Right lung (tissue), 5 donors: Measurements from ENCODE around the gene ZNF692. TPM values are rescaled to one million over a fixed set of nuclear protein-coding genes. Genes with fewer than 3 reads are reported as not detected.

Source experiments
- DNase-seq, 2 donors: peaks; one replicate each; pipeline ENCODE4 v3.0.0-alpha.2; 2013
- polyA plus RNA-seq, 5 donors: library from polyadenylated mRNA; unstranded; fragments of 120-200 nt; gene quantifications; one replicate each; pipeline versions ENCODE4 v1.2.1 to v1.2.3, GENCODE V29; 2013; ENCODE audit warnings: inconsistent platforms in 1 of 5, low replicate concordance in 1 of 5; ENCODE audit not compliant: insufficient read length in 5 of 5, insufficient read depth in 1 of 5

ZNF692 gene
- polyA plus RNA-seq, 5 donors: 47.5 to 69.4 (median 56.3) TPM

DNA sequence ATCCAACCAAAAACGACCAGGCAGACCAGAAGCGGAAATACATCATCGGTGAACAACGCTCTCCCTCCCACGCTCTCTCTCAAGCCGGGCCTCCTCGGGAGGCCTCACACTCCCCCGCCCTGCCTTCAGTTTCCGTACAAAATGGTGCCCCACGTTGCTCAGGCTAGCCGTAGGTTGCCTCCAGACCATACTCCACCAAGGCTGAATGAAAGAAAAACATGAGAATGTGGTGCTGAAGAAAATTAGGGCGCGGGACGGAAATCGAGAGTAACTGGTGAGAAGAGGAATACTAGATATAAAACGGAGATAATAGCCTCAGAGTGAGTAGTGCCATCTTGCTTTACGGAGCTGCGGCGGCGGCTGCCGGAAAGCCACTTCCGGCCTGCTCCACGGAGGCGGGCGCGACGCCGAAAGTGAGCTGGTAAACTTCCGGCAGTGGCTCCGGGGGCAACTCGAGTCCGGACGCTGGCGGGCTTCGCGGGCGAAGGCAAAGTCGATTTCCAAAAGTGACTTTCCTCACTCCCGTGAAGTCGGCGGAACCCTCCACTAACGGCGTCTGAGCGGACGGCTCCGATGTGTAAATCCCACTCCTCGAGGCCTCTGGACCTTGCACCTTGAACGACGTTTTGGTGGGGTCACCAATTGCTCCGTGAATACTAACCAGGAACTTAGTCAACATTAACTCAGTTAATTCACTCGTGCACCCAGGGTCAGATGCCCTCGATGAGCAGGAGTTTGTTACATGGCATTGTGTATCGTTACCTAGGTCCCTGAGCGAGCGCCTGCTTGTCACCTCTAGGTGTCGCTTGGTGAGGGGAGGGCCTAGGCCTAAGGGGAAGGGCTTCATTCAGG, 32.8 kb downstream of the ZNF692 start, which contains the start of gene SH3BP5L:
Gene SH3BP5L (minus strand): TSS at position 7 of the 852 bp plus-strand sequence. CDS start 980 bp downstream, outside the sequence.
- DNase-seq: peak; percentile 97 to 98

- no peak for DNase-seq
These were observed 33.3 kb downstream of the ZNF692 start for GRCh38 chr1:248825573-248825908.

DNA sequence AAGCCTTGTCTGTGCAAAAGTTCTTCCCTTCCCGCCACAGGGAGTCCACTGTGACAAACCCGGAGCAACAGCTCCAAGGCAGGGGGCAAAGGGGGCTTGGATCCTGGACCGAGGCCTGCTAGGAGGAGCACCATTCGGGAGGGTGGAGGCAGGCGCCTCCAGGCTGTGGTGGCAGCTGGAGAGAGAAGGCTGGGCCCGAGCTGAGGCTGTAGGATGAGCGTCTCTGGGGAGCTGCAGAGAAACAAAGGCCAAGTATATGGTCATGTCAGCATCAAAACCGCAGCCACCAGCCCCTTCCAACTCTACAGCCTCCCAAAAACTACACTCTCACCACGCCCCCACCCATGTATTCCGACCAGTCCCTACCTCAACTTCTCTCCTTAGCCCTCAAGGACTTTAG, 33.7 kb downstream of the ZNF692 start:
- DNase-seq: no peak

GRCh38 chr1:248824701-248825100, 34.2 kb downstream of the ZNF692 start:
- DNase-seq: no peak

DNA sequence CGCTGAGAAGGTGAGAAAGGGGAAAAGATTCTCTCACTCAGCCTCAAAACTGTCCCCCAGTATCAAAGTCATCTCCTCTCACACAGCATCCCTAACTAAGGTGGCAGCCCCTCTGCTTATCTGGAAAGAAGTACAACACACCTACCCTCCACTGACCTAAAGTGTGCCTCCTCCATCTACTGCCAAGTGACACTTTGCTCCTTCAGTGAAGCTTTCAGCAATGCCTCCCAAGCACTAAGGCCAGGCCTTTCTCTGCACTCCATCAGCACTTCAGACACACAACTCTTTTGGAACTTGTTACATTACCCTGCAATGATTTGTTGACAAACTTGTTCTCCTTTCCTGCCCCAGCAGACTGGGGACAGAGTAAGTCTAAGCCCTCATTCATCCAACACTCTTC, 34.6 kb downstream of the ZNF692 start:
- no peak for DNase-seq

- no peak for DNase-seq
These were observed 35.3 kb downstream of the ZNF692 start for GRCh38 chr1:248823517-248824001.

- DNase-seq: no peak
These were observed 36.5 kb downstream of the ZNF692 start for GRCh38 chr1:248822148-248823032.

GRCh38 chr1:248821641-248822040, 37.2 kb downstream of the ZNF692 start:
- DNase-seq: no peak

DNA sequence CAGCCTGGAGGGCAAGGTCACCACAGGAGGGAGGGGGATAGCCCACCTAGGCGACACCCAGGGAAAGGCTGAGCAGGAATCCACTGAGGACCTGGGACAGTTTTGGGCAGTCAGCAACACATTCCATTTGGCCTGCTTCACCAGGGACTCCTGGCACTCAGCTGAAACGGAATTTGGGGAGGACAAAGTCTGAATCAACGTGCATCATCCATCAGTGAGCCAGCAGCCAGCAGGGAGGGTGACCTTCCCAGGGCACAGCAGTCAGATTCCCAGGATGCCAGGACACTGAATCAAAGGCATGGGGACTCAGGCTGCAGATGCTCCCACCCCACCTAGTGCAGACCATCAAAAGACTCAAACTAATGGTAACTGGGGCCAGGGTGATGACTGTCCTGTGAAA, 37.8 kb downstream of the ZNF692 start:
- no peak for DNase-seq

- DNase-seq: no peak
These were observed 38.8 kb downstream of the ZNF692 start for GRCh38 chr1:248820041-248820585.

GRCh38 chr1:248818505-248819374, 40.1 kb downstream of the ZNF692 start:
- DNase-seq: no peak

DNA sequence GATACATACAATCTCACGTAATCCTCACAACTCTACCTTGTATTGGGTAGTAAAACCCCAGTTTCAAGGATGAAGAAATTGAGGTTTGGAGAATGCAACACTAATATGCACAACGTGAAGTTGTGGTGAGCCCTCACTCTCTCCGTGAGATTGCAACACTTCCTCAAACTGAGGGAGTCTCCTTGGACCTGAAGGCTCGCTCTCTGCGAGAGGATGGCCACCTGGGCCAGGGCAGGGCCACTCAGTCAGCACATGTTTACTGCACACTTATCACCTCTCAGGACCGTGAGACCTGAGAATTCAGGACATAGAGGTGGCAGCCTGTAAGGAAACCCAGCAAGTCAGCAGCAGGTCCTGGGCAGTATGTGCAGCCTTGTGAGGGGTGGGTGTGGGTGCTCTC, 41.8 kb downstream of the ZNF692 start:
- DNase-seq: no peak

DNA sequence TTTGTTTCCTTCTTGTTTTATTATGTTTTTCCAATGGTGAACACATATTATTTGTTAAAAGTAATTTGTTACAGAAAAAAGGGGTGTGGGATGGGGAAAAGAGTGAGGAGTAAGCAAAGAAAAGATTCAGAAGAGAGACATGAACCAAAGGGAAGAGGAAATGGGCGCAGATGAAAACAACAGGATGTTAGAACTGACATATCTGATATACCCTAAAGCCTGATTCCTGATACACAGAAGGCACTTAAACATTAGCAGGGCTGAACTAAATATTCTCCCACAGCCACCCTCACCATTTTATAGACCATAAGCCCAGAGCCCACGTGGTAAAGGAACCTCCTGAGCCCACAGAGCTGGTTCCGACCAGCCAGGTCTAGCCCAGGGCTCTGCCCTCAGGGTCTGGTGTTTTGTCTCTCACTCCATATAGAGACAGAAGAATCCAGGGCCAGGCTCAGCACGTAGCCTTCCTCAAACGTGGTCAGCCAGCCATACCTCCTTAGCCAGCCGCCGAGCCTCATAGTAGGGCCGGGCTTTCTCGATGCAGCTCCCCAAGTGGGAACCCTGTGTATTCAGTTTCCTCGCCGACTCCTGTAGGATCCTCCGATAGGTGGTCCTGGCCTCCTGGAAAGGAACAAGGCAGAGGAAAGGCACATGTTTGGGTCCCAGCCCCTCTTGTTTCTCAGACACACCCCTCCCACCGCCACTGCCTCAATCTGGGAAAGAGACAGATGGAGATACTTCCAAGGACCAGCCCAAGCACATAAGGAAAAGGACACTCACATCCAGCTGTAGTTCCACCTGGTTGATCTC, 42.6 kb downstream of the ZNF692 start:
- no peak for DNase-seq

- no peak for DNase-seq
These were observed 43.4 kb downstream of the ZNF692 start for GRCh38 chr1:248815407-248816034.

DNA sequence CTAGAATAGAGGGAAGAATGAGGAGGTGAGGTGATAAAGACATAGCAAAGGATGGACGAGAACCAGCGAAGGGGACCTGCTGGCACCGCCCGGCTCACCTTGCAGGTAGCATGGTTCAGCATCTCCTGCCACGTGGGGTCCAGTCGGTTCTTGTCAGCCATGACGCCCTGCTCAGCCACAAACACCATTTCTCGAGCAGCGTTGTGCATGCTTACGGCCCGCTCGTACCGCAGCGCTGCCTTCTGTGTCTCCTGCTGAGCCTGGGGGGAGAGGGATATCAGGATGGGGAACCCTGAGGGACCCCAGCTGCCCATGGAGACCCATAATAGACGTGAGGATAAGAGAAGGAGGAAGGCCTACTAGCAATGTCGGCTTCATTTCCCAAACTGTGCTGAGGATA, 44.5 kb downstream of the ZNF692 start:
- DNase-seq: no peak

GRCh38 chr1:248813546-248813945, 45.3 kb downstream of the ZNF692 start:
- DNase-seq: no peak

- no peak for DNase-seq
These were observed 46.0 kb downstream of the ZNF692 start for GRCh38 chr1:248812736-248813425.

DNA sequence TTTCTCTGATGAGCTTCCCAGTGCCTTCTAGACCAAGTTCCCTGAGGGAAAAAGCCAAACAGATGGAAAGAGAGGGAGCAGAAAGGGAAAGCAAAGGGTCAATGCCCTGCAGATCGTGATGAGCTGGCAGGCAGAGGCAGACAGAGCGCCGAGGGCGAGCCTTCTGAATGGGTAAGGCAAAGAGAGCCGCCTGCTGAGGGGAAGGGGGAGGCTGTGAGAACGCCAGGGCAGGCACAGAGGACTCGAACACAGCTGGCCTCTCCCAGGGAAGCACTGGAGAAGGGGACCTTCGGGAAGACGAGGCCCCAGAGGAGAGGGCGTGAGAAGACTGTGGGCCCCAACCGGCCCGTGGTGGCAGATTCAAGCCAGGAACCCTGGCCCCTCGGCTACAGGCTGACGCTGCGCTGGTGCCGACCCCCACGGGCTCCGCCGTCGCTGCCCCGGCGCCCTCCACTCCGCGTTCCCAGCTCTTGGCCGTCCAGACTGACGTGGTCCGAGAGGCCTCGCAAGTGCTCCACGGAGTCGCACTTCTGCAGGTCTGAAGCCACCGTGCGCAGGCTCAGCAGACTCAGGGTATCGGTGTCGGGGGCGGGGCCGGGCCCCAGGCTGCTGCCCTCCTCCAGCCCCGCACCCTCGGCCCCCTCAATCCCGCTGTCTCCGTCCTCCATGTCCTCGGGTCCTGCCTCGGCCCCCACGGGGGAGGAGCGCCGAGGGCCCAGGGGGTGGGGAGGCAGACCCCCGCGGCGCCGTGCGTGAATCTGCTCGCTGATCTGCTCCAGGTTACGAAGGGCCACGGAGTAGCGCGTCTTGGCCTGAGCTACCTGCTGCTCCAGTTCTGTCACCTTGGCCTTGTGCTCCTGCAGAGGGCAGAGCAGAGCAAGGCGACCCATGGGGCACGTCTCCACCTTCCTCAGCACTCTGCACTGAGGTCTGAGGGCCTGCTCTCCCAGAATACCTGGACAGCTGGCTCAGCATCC, 47.1 kb downstream of the ZNF692 start:
- DNase-seq: no peak
